ENCODE data around the gene DISC1. TPM values are rescaled to one million over a fixed set of nuclear protein-coding genes. Genes with fewer than 3 reads are reported as not detected.

DISC1 gene
- total RNA-seq, 1 donor from 2014 or later = 3.5 TPM

- Histone ChIP-seq H3K27ac (replicated peaks) (no peak overlapping the region), H3K4me3 (no peak overlapping the region), H3K36me3 (no peaks in the 10 kb centered on the region), H3K9me3 (replicated peaks) (peaks cover 3% of the 10 kb centered on the region), H3K4me1 (peaks cover 25% of the 10 kb centered on the region), H3K27me3 (ENCODE audit: low read depth) (no peaks in the 10 kb centered on the region)
- intact Hi-C loops (cut with micrococcal nuclease) = no loop called here
- DNase-seq = no peak
- TF ChIP-seq CTCF (IDR thresholded peaks at IDR 0.05; ENCODE audit: borderline replicate concordance) = no peak
Measured at GRCh38 chr1:231681006-231681405, 54.4 kb downstream of the DISC1 start.

- DNase-seq = no peak
Measured at GRCh38 chr1:231682779-231683178, 56.2 kb downstream of the DISC1 start.

GRCh38 chr1:231683439-231684165, 57.0 kb downstream of the DISC1 start:
- H3K27ac ChIP-seq (replicated peaks) = no peak overlapping the region
- H3K9me3 ChIP-seq (replicated peaks) = peaks cover 9% of the 10 kb centered on the region
- no peaks in the 10 kb centered on the region for H3K36me3 ChIP-seq
- H3K27me3 ChIP-seq (ENCODE audit: low read depth) = no peaks in the 10 kb centered on the region
- TF ChIP-seq CTCF (IDR thresholded peaks at IDR 0.05; ENCODE audit: borderline replicate concordance) = no peak
- H3K4me3 ChIP-seq = no peak overlapping the region
- peak; percentile 22 for DNase-seq
- intact Hi-C loops (cut with micrococcal nuclease) = no loop called here
- peaks cover 23% of the 10 kb centered on the region for H3K4me1 ChIP-seq

More at GRCh38 chr1:231682779-231683178, 56.2 kb downstream of the DISC1 start:
- Histone ChIP-seq H3K4me3 (no peak overlapping the region), H3K27ac (replicated peaks) (no peak overlapping the region), H3K9me3 (replicated peaks) (peaks cover 9% of the 10 kb centered on the region), H3K4me1 (peaks cover 25% of the 10 kb centered on the region), H3K36me3 (no peaks in the 10 kb centered on the region), H3K27me3 (ENCODE audit: low read depth) (no peaks in the 10 kb centered on the region)
- intact Hi-C loops (cut with micrococcal nuclease) = no loop called here
- no peak for TF ChIP-seq CTCF (IDR thresholded peaks at IDR 0.05; ENCODE audit: borderline replicate concordance)

GRCh38 chr1:231684356-231685244, 58.0 kb downstream of the DISC1 start:
- H3K27ac ChIP-seq (replicated peaks) = no peak overlapping the region
- peaks cover 9% of the 10 kb centered on the region for H3K9me3 ChIP-seq (replicated peaks)
- DNase-seq = no peak
- H3K4me3 ChIP-seq = no peak overlapping the region
- peaks cover 15% of the 10 kb centered on the region for H3K4me1 ChIP-seq
- intact Hi-C loops (cut with micrococcal nuclease) = no loop called here
- H3K27me3 ChIP-seq (ENCODE audit: low read depth) = no peaks in the 10 kb centered on the region
- no peak for TF ChIP-seq CTCF (IDR thresholded peaks at IDR 0.05; ENCODE audit: borderline replicate concordance)
- H3K36me3 ChIP-seq = no peaks in the 10 kb centered on the region

GRCh38 chr1:231686384-231686783, 59.8 kb downstream of the DISC1 start:
- TF ChIP-seq CTCF (IDR thresholded peaks at IDR 0.05; ENCODE audit: borderline replicate concordance) = no peak
- DNase-seq = no peak
- Histone ChIP-seq H3K9me3 (replicated peaks) (peaks cover 9% of the 10 kb centered on the region), H3K27ac (replicated peaks) (no peak overlapping the region), H3K4me3 (no peak overlapping the region), H3K4me1 (peaks cover 30% of the 10 kb centered on the region), H3K27me3 (ENCODE audit: low read depth) (no peaks in the 10 kb centered on the region), H3K36me3 (no peaks in the 10 kb centered on the region)
- intact Hi-C loops (cut with micrococcal nuclease) = no loop called here
